A204.1 (cell line): Measurements from ENCODE around the gene ELAPOR2.
"Not testable (repeated sequence)": the region's sequence is repeated elsewhere in the genome, so short reads cannot be mapped to it uniquely, and the experiment has no call there.

Source experiments
- FAIRE-seq: peaks from 2 replicates; lab custom pipeline; 2012; peaks lifted over from hg19 to GRCh38; lab: Jason Lieb, UNC

Gene ELAPOR2

GRCh38 chr7:87059525-87060287, at the start of gene ELAPOR2:
TSS of gene ELAPOR2 (minus strand) at chr7:87059654. CDS start at chr7:87059513, 141 bp downstream.
- no peak for FAIRE-seq

- FAIRE-seq = no peak
Observed at GRCh38 chr7:87107949-87108776, 48.7 kb upstream of the ELAPOR2 start.

GRCh38 chr7:87106974-87107612, 47.6 kb upstream of the ELAPOR2 start:
- FAIRE-seq = no peak

GRCh38 chr7:87105401-87105800, 45.9 kb upstream of the ELAPOR2 start:
- FAIRE-seq = no peak

- no peak for FAIRE-seq
Observed at GRCh38 chr7:87100326-87100725, 40.9 kb upstream of the ELAPOR2 start.

GRCh38 chr7:87097375-87097774, 37.9 kb upstream of the ELAPOR2 start:
- not testable (repeated sequence) for FAIRE-seq

- FAIRE-seq = no peak
Observed at GRCh38 chr7:87094322-87094721, 34.9 kb upstream of the ELAPOR2 start.

GRCh38 chr7:87092568-87093091, 33.2 kb upstream of the ELAPOR2 start:
- no peak for FAIRE-seq

- FAIRE-seq = no peak
Observed at GRCh38 chr7:87091487-87092066, 32.1 kb upstream of the ELAPOR2 start.

- FAIRE-seq = no peak
Observed at GRCh38 chr7:87083865-87084519, 24.5 kb upstream of the ELAPOR2 start.

- FAIRE-seq = no peak
Observed at GRCh38 chr7:87082675-87083074, 23.2 kb upstream of the ELAPOR2 start.

- no peak for FAIRE-seq
Observed at GRCh38 chr7:87075671-87076404, 16.4 kb upstream of the ELAPOR2 start.

- FAIRE-seq = no peak
Observed at GRCh38 chr7:87067788-87068187, 8.3 kb upstream of the ELAPOR2 start.

- no peak for FAIRE-seq
Observed at GRCh38 chr7:87060288-87060537, 759 bp upstream of the ELAPOR2 start.

- no peak for FAIRE-seq
Observed at GRCh38 chr7:87058744-87059524, 520 bp downstream of the ELAPOR2 start.

- no peak for FAIRE-seq
Observed at GRCh38 chr7:87057210-87057609, 2.2 kb downstream of the ELAPOR2 start.

- FAIRE-seq = no peak
Observed at GRCh38 chr7:87056346-87056745, 3.1 kb downstream of the ELAPOR2 start.

GRCh38 chr7:87048839-87049238, 10.6 kb downstream of the ELAPOR2 start:
- FAIRE-seq = no peak

GRCh38 chr7:87046456-87046855, 13.0 kb downstream of the ELAPOR2 start:
- FAIRE-seq = no peak

GRCh38 chr7:87044713-87045112, 14.7 kb downstream of the ELAPOR2 start:
- not testable (repeated sequence) for FAIRE-seq

GRCh38 chr7:87041586-87041985, 17.9 kb downstream of the ELAPOR2 start:
- not testable (repeated sequence) for FAIRE-seq
